Measurements from ENCODE around the gene FLVCR2. TPM values are rescaled to one million over a fixed set of nuclear protein-coding genes. Genes with fewer than 3 reads are reported as not detected.
"Not testable (repeated sequence)": the region's sequence is repeated elsewhere in the genome, so short reads cannot be mapped to it uniquely, and the experiment has no call there.

The FLVCR2 gene
- total RNA-seq, 1 experiment from 2014 or later, result 0.11 TPM

DNA sequence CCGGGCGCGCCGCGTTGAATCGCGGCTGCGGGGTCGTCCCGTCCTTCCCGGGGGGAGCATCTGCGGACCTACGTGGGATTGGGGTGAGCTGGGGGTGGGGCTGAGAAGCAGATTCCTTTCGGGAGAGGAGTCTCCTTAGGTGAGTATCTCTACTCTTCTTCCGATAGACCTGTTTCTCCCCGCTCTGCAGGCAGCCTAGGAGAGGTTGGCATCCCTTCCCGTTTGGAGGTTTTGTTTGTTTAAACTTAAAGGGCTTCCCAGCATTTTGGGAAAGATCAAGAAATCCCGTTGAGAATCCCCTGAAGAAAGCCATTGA lies 83.0 kb downstream of the FLVCR2 start:
- DNase-seq (ENCODE audit: low read depth), result no peak

DNA sequence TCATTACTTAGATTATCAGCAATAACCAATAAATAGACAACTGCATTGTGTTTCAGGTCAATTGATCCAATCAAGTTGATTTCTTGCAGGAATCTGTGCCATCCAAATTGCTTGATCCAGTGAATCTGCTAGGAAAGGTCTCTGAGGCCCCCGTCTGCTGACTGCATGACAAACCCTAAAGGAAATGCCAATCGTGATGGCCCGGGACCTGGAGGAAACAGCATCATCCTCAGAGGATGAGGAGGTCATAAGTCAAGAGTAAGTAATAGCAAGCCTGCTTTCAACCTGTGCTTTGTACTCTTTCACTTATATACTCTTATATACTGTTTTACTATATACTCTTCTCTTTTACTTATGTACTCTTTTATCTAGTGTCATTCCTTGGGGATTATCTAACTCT lies 84.5 kb downstream of the FLVCR2 start:
- DNase-seq (ENCODE audit: low read depth), result no peak

DNA sequence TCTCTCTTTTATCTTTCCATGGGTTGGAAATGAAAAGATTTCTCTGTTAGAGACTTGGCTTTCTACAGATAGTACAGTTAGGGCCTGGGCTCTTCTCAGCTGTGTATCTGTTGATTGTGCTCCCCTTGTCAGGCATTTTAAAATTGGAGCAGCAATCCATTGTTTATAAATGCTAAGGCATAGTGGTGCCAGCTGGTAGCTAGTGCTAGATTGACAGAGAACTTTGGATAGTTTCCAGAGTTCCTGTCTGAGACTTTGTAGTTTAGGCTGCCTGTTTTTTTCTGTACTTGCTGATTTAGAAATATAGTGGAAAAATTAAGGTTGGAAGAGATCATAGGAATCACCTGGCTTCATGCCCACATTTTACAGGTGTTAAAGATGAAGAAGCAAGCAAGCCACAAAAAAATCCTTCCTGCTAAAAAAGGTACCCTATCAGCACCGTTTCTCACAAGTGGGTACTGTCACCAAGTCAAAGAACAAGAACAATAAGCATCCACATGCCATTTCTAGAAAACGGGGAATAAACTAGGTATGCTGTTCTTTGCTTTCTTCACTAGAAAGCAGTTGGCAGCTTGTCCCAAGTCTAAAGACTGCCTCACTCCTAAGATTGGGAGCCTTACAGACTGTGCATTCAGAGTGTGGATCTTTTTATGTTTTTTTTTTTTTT lies 88.8 kb downstream of the FLVCR2 start:
- no peak for DNase-seq (ENCODE audit: low read depth)

DNA sequence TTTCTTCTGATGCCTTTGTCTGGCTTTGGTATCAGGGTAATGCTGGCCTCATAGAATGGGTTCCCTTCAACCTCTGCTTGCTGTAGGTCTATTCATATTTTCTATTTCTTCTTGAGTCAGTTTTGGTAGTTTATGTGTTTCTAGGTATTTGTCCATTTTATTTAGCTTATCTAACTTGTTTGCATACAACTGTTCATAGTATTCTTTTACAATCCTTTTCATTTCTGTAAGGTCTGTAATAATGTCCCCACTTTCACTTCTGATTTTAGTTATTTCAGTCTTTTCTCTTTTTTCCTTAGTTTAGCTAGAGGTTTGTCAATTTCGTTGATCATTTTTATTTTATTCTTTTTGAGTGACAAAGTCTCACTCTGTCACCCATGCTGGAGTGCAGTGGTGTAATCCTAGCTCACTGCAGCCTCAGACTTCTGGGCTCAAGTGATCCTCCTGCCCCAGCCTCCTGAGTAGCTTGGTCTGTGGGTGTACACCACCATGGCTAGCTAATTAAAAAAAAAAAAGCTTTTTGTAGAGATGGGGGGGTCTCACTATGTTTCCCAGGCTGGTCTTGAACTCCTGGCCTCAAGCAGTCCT lies 94.3 kb downstream of the FLVCR2 start:
- no peak for DNase-seq (ENCODE audit: low read depth)

DNA sequence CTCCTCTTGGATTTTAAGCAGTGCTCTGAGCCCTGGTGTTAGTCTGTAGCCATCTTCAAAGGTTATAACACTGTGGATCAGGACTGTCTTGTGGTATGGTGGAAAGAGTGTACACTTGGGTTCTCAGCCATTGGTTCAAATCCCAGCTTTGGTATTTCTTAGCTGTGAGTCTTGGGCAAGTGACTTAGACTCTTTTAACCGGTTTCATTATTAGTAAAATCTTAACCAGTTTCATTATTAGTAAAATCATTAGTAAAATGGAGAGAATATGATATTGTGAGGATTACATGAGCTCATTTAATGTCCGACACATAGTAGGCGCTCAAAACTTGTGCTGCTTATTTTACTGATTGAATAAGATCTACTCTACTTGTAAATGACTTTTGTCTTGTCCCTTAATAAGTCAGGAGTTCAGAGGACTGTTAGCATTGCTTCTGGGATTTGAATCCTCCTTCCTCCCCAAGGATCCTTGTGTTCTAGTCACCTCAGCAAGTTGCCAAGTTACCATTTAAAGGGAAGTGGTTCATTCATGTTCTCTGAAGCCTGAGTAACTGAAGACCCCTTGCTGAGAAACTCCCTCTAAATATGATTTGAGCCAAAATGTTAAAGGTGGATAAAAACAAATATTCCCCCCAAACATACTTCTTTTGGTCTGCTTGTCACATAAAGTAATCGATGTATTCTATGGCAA lies 95.1 kb downstream of the FLVCR2 start:
- no peak for DNase-seq (ENCODE audit: low read depth)

DNA sequence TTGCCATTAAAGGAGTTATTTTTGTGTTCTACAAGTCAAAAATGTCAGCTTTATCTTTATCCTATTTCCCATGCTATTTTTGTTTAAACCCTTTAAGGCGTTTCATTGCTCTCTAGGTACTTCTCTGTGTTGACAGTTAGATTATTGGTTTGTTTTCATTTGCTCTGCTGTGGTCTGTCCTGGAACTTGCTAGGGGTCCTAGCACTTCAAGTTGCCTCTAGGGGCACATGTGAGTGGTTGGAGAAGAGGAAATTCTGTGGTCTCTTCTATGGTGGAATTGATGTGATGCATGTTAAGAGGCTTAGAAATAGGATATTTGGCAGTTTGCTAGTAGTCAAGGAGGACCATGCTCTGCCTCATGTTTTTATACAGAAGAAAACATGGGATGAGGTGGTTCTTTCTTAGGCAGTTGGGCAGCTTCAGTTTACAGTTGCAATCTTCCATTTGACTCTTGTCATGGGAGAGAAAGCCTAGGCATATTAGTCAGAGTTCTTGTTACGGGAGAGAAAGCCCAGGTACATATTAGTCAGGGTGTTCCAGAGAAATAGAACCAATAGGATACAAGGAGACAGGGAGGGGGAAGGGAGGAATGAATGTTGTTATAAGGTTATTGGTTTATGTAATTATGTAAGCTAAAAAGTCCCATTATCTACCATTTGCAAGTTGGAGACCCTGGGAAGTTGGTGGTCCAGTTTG lies 97.0 kb downstream of the FLVCR2 start:
- peak; percentile 10 for DNase-seq (ENCODE audit: low read depth)

DNA sequence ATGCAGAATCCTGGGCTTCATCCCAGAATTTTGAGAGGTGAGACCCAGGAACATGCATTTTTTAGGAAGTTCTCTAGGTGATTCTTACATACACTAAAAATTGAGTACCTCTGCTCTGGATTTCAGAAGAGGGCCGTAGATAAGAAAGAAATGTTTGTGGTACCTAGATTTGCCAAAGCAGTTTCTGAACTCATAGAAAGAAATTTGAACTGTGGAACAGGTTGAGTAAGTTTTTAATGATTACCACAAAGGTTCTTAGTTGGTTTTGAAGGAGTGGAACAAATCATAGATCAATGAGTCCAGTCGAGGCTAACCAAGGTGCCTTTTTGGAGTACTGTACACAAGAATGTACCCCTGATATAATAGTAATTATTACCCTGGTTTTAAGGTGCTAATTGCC lies 107.5 kb downstream of the FLVCR2 start:
- DNase-seq (ENCODE audit: low read depth), result no peak

DNA sequence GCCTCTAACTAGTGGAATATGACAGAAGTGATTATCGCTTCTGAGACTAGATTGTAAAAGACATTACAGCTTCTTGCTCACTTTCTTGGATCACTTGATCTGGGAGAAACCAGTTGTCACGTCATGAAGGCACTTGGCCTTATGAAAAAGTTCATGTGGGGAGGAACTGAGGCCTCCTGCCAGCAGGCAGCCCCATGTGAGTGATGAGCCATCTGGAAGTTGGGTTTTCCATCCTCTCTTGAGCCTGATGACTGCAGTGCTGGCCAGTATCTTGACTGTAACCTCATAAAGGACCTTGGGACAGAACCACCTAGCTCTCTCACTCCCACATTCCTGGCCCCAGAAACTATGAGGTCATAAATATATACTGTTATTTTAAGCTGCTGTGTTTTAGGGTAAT lies 110.6 kb downstream of the FLVCR2 start:
- DNase-seq (ENCODE audit: low read depth), result no peak

DNA sequence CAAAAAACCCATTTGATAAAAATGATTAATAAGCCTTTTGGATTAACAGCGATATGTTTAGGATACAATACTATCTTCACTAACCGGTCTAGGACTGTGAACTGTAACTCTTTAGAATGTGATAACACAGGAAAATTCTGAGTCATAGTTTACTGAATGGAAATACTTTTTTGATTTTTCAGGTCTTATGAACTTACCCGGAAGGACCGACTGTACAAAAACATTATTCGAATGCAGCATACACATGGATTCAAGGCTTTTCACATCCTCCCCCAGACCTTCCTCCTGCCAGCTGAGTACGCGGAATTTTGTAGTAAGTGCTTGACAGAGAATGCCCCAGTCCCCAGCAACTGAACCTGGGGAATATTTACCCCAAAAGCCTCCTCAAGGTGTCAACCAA lies 111.6 kb downstream of the FLVCR2 start:
- DNase-seq (ENCODE audit: low read depth), result no peak

DNA sequence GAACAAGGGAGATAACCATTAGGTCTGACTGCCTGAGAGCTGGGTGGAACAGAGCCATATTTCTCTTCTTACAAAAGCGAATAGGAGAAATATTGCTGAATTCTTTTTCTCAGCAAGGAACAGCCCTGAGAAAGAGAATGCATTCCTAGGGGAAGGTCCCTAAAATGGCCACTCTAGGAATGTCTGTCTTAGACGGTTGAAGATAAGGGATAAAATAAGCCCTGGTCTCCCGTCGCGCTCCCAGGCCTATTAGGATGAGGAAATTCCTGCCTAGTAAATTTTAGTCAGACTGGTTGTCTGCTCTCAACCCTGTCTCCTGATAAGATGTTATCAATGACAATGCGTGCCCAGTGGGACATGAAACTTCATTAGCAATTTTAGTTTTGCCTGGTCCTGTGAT lies 116.6 kb downstream of the FLVCR2 start:
- DNase-seq (ENCODE audit: low read depth), result not testable (repeated sequence)

DNA sequence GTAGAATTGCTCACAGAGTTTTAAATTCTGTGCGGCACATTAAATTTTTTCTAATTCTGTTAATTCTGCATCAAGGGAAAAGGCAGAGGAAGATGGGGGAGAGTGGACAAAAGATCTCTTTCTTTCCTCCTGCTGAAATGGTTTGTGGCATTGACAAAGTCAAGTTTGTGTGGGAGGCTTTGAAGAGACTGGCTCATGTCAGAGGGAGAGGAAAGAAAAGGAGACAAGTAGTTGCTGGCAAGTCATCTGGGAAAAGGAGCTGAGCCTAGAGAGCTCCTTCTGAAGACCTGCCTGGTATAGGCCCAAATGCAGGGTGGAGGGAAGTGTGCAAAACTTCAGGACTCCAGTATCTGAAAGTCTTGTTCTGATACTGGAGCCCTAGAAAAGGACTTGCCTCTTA lies 119.0 kb downstream of the FLVCR2 start:
- DNase-seq (ENCODE audit: low read depth), result no peak

Other genes starting within 250 kb of the FLVCR2 start
- gene JDP2, start 150.6 kb upstream of the FLVCR2 start, total RNA-seq (2014; rRNA removed; shearing (Covaris generic)), result 11.2 and 17.4 TPM in 2 replicates
- not detected in 2 replicates for gene BATF, start 56.2 kb upstream of the FLVCR2 start, total RNA-seq (2014; rRNA removed; shearing (Covaris generic))
- gene ERG28, start 82.3 kb downstream of the FLVCR2 start, total RNA-seq (2014; rRNA removed; shearing (Covaris generic)), result 12.2 and 13.5 TPM in 2 replicates
- gene TTLL5, start 82.6 kb downstream of the FLVCR2 start, total RNA-seq (2014; rRNA removed; shearing (Covaris generic)), result 35.5 and 43.8 TPM in 2 replicates

All from Daoy (cell line).